T-helper 17 cell (primary cell): ENCODE results near the gene LRP3. TPM values are rescaled to one million over a fixed set of nuclear protein-coding genes. Genes with fewer than 3 reads are reported as not detected.

ENCODE experiments used
- ATAC-seq: fragments of 150-1000 bp; cut with Tn5 transposase; 2 replicates; pipeline ENCODE4 v1.10.0; 2021; ENCODE audit warnings: mild to moderate bottlenecking, moderate library complexity
- DNase-seq, 3 donors: peaks; one replicate each; pipeline versions ENCODE4 v3.0.0 to v3.0.0-alpha.2; 2020 to 2021
- H3K9me3 ChIP-seq: one replicate; pipeline ENCODE4 v1.7.0; 2013; ENCODE audit warnings: low read length, mild to moderate bottlenecking; ENCODE audit not compliant: control insufficient read depth, poor library complexity, severe bottlenecking
- H3K27ac Mint-ChIP-seq: one replicate; pipeline ENCODE4 v1.8.0; 2022; ENCODE audit warnings: mild to moderate bottlenecking, moderate library complexity, mixed read lengths
- H3K27me3 Mint-ChIP-seq: one replicate; pipeline ENCODE4 v1.8.0; 2022; ENCODE audit warnings: mixed read lengths
- H3K36me3 Mint-ChIP-seq: one replicate; pipeline ENCODE4 v1.8.0; 2022; ENCODE audit warnings: low read depth, mixed read lengths
- H3K4me1 Mint-ChIP-seq: one replicate; pipeline ENCODE4 v1.8.0; 2022; ENCODE audit warnings: mild to moderate bottlenecking, mixed read lengths
- H3K4me3 Mint-ChIP-seq: one replicate; pipeline ENCODE4 v1.8.0; 2022; ENCODE audit warnings: mild to moderate bottlenecking, moderate library complexity, mixed read lengths
- total RNA-seq, 4 donors: library from RNA in 2 of 4; stranded (reverse) in 2 of 4; gene quantifications; one replicate each; pipeline ENCODE4 v1.2.3 and lab custom pipeline; 2022 to 2026

LRP3 gene
- total RNA-seq, 2 donors from 2014 or later, result 0.52 TPM; not detected in 1

GRCh38 chr19:33254245-33254824, 60.2 kb downstream of the LRP3 start:
- Mint-ChIP-seq H3K4me3 (no peak overlapping the region), H3K27me3 (peaks cover 10% of the 10 kb centered on the region), H3K4me1 (no peaks in the 10 kb centered on the region), H3K27ac (no peak overlapping the region), H3K36me3 (no peaks in the 10 kb centered on the region)
- ATAC-seq (no peak), DNase-seq (no peak)
- no peaks in the 10 kb centered on the region for H3K9me3 ChIP-seq

GRCh38 chr19:33255781-33256180, 61.7 kb downstream of the LRP3 start:
- ATAC-seq (no peak), DNase-seq (no peak)
- Mint-ChIP-seq H3K4me3 (no peak overlapping the region), H3K27ac (no peak overlapping the region), H3K4me1 (peaks cover 2% of the 10 kb centered on the region), H3K27me3 (peaks cover 15% of the 10 kb centered on the region), H3K36me3 (peaks cover 2% of the 10 kb centered on the region)
- H3K9me3 ChIP-seq, result no peaks in the 10 kb centered on the region

- Mint-ChIP-seq H3K36me3 (peaks cover 2% of the 10 kb centered on the region), H3K4me1 (peaks cover 3% of the 10 kb centered on the region), H3K27ac (no peak overlapping the region), H3K4me3 (no peak overlapping the region), H3K27me3 (peaks cover 15% of the 10 kb centered on the region)
- DNase-seq (no peak), ATAC-seq (no peak)
- no peaks in the 10 kb centered on the region for H3K9me3 ChIP-seq
These were observed 62.1 kb downstream of the LRP3 start for GRCh38 chr19:33256261-33256660.

- no peak for ATAC-seq
- Mint-ChIP-seq H3K4me3 (no peak overlapping the region), H3K4me1 (peaks cover 9% of the 10 kb centered on the region), H3K27me3 (peaks cover 29% of the 10 kb centered on the region), H3K27ac (no peak overlapping the region), H3K36me3 (peaks cover 7% of the 10 kb centered on the region)
- H3K9me3 ChIP-seq, result no peaks in the 10 kb centered on the region
- DNase-seq, result no peak
These were observed 63.7 kb downstream of the LRP3 start for GRCh38 chr19:33257828-33258227.

Other genes starting within 250 kb of the LRP3 start
- 1 to 10 TPM; 9.5 to 9.8 TPM for gene CEP89, start 222.4 kb upstream of the LRP3 start, total RNA-seq
- 1 to 10 TPM; 2.1 to 2.2 TPM for gene FAAP24, start 222.1 kb upstream of the LRP3 start, total RNA-seq
- not detected for gene RHPN2, start 129.4 kb upstream of the LRP3 start, total RNA-seq
- gene GPATCH1, start 113.1 kb upstream of the LRP3 start, total RNA-seq, result 1 to 10 TPM; 8.8 to 9.0 TPM
- not detected for gene WDR88, start 62.2 kb upstream of the LRP3 start, total RNA-seq
- gene SLC7A10, start 31.5 kb downstream of the LRP3 start, total RNA-seq, result not detected
- 1 to 10 TPM; 2.2 to 2.4 TPM for gene CEBPA, start 108.2 kb downstream of the LRP3 start, total RNA-seq
- gene CEBPG, start 179.4 kb downstream of the LRP3 start, total RNA-seq, result 10 to 100 TPM; 17.0 to 22.0 TPM